Memory B cell (primary cell): Measurements from ENCODE around the gene NMT1.
A peak's percentile ranks its signal among the peaks of the same experiment; 100 is the strongest.

ENCODE experiments used
- ATAC-seq: fragments of 150-1000 bp; cut with Tn5 transposase; 2 replicates; pipeline ENCODE4 v1.10.0; 2021; ENCODE audit warnings: low read depth, mild to moderate bottlenecking, moderate library complexity
- DNase-seq, 2 donors: peaks; one replicate each; pipeline ENCODE4 v3.0.0; 2022; ENCODE audit warnings: low spot score in 2 of 2
- H3K27ac Mint-ChIP-seq: one replicate; pipeline ENCODE4 v1.8.0; 2022; ENCODE audit warnings: mild to moderate bottlenecking, moderate library complexity, mixed read lengths
- H3K27me3 Mint-ChIP-seq: one replicate; pipeline ENCODE4 v1.8.0; 2022; ENCODE audit warnings: mixed read lengths
- H3K36me3 Mint-ChIP-seq: one replicate; pipeline ENCODE4 v1.8.0; 2022; ENCODE audit warnings: mild to moderate bottlenecking, mixed read lengths
- H3K4me1 Mint-ChIP-seq: one replicate; pipeline ENCODE4 v1.8.0; 2022; ENCODE audit warnings: mixed read lengths
- H3K4me3 Mint-ChIP-seq: one replicate; pipeline ENCODE4 v1.8.0; 2022; ENCODE audit warnings: mild to moderate bottlenecking, moderate library complexity, mixed read lengths
- H3K9me3 Mint-ChIP-seq: one replicate; pipeline ENCODE4 v1.8.0; 2022; ENCODE audit warnings: mixed read lengths

Gene NMT1

GRCh38 chr17:45029758-45030423 is 31.2 kb upstream of the NMT1 start:
- Mint-ChIP-seq H3K36me3 (peaks cover 22% of the 10 kb centered on the region), H3K4me3 (no peak overlapping the region), H3K27ac (no peak overlapping the region), H3K4me1 (no peaks in the 10 kb centered on the region), H3K27me3 (no peaks in the 10 kb centered on the region), H3K9me3 (no peaks in the 10 kb centered on the region)
- no peak for DNase-seq
- peak; percentile 37 for ATAC-seq

- Mint-ChIP-seq H3K36me3 (peaks cover 22% of the 10 kb centered on the region), H3K9me3 (no peaks in the 10 kb centered on the region), H3K4me1 (no peaks in the 10 kb centered on the region), H3K4me3 (no peak overlapping the region), H3K27ac (no peak overlapping the region), H3K27me3 (no peaks in the 10 kb centered on the region)
- ATAC-seq (no peak), DNase-seq (no peak)
Observed at GRCh38 chr17:45030733-45031132, 30.4 kb upstream of the NMT1 start.

GRCh38 chr17:45031231-45032173 is 29.6 kb upstream of the NMT1 start:
- ATAC-seq (no peak), DNase-seq (no peak)
- no peak overlapping the region for H3K4me3 Mint-ChIP-seq
- no peaks in the 10 kb centered on the region for H3K9me3 Mint-ChIP-seq
- peaks cover 22% of the 10 kb centered on the region for H3K36me3 Mint-ChIP-seq
- no peaks in the 10 kb centered on the region for H3K4me1 Mint-ChIP-seq
- no peak overlapping the region for H3K27ac Mint-ChIP-seq
- no peaks in the 10 kb centered on the region for H3K27me3 Mint-ChIP-seq

GRCh38 chr17:45032174-45032541 is 29.0 kb upstream of the NMT1 start:
- Mint-ChIP-seq H3K27me3 (no peaks in the 10 kb centered on the region), H3K27ac (no peak overlapping the region), H3K4me1 (no peaks in the 10 kb centered on the region), H3K9me3 (no peaks in the 10 kb centered on the region), H3K4me3 (no peak overlapping the region), H3K36me3 (peaks cover 22% of the 10 kb centered on the region)
- no peak for DNase-seq
- ATAC-seq: no peak

- H3K27ac Mint-ChIP-seq: peak overlapping the region; percentile 51
- ATAC-seq: no peak
Observed at GRCh38 chr17:45034599-45034998, 26.5 kb upstream of the NMT1 start.

GRCh38 chr17:45035848-45036247 is 25.3 kb upstream of the NMT1 start:
- no peak overlapping the region for H3K27ac Mint-ChIP-seq
- H3K4me1 Mint-ChIP-seq: peaks cover 3% of the 10 kb centered on the region
- no peaks in the 10 kb centered on the region for H3K27me3 Mint-ChIP-seq
- H3K4me3 Mint-ChIP-seq: no peak overlapping the region
- H3K36me3 Mint-ChIP-seq: peaks cover 16% of the 10 kb centered on the region
- H3K9me3 Mint-ChIP-seq: no peaks in the 10 kb centered on the region
- DNase-seq (no peak), ATAC-seq (no peak)

More at GRCh38 chr17:45034599-45034998, 26.5 kb upstream of the NMT1 start:
- peaks cover 3% of the 10 kb centered on the region for H3K4me1 Mint-ChIP-seq
- no peak overlapping the region for H3K4me3 Mint-ChIP-seq
- no peaks in the 10 kb centered on the region for H3K27me3 Mint-ChIP-seq
- DNase-seq: no peak
- H3K9me3 Mint-ChIP-seq: no peaks in the 10 kb centered on the region
- peaks cover 22% of the 10 kb centered on the region for H3K36me3 Mint-ChIP-seq

- peaks cover 14% of the 10 kb centered on the region for H3K36me3 Mint-ChIP-seq
- DNase-seq (no peak), ATAC-seq (no peak)
- no peak overlapping the region for H3K4me3 Mint-ChIP-seq
- H3K27ac Mint-ChIP-seq: no peak overlapping the region
- H3K9me3 Mint-ChIP-seq: no peaks in the 10 kb centered on the region
- H3K27me3 Mint-ChIP-seq: no peaks in the 10 kb centered on the region
- H3K4me1 Mint-ChIP-seq: peaks cover 3% of the 10 kb centered on the region
Observed at GRCh38 chr17:45036691-45037090, 24.4 kb upstream of the NMT1 start.

- Mint-ChIP-seq H3K27me3 (no peaks in the 10 kb centered on the region), H3K9me3 (no peaks in the 10 kb centered on the region), H3K36me3 (peaks cover 9% of the 10 kb centered on the region), H3K27ac (no peak overlapping the region), H3K4me1 (peaks cover 7% of the 10 kb centered on the region), H3K4me3 (no peak overlapping the region)
- no peak for DNase-seq
- ATAC-seq: no peak
Observed at GRCh38 chr17:45038728-45039634, 22.1 kb upstream of the NMT1 start.

- Mint-ChIP-seq H3K36me3 (peaks cover 2% of the 10 kb centered on the region), H3K9me3 (no peaks in the 10 kb centered on the region), H3K4me3 (no peak overlapping the region), H3K27ac (no peak overlapping the region), H3K27me3 (no peaks in the 10 kb centered on the region), H3K4me1 (peaks cover 7% of the 10 kb centered on the region)
- ATAC-seq (no peak), DNase-seq (no peak)
Observed at GRCh38 chr17:45040459-45040858, 20.7 kb upstream of the NMT1 start.

- Mint-ChIP-seq H3K4me3 (no peak overlapping the region), H3K9me3 (no peaks in the 10 kb centered on the region), H3K27ac (no peak overlapping the region), H3K4me1 (peaks cover 10% of the 10 kb centered on the region), H3K36me3 (peaks cover 2% of the 10 kb centered on the region), H3K27me3 (no peaks in the 10 kb centered on the region)
- DNase-seq (no peak), ATAC-seq (no peak)
Observed at GRCh38 chr17:45042346-45043120, 18.6 kb upstream of the NMT1 start.

- H3K4me1 Mint-ChIP-seq: peaks cover 10% of the 10 kb centered on the region
- no peaks in the 10 kb centered on the region for H3K9me3 Mint-ChIP-seq
- ATAC-seq: no peak
- no peak for DNase-seq
- H3K4me3 Mint-ChIP-seq: no peak overlapping the region
- peaks cover 2% of the 10 kb centered on the region for H3K36me3 Mint-ChIP-seq
- H3K27ac Mint-ChIP-seq: no peak overlapping the region
- H3K27me3 Mint-ChIP-seq: no peaks in the 10 kb centered on the region
Observed at GRCh38 chr17:45043813-45044540, 17.1 kb upstream of the NMT1 start.

GRCh38 chr17:45046537-45047125 is 14.5 kb upstream of the NMT1 start:
- H3K9me3 Mint-ChIP-seq: no peaks in the 10 kb centered on the region
- ATAC-seq (no peak), DNase-seq (no peak)
- H3K4me3 Mint-ChIP-seq: no peak overlapping the region
- no peak overlapping the region for H3K27ac Mint-ChIP-seq
- no peaks in the 10 kb centered on the region for H3K27me3 Mint-ChIP-seq
- peaks cover 13% of the 10 kb centered on the region for H3K4me1 Mint-ChIP-seq
- peaks cover 2% of the 10 kb centered on the region for H3K36me3 Mint-ChIP-seq
